ENCODE measurements around the gene ENTPD3.
"Not testable (repeated sequence)": the region's sequence is repeated elsewhere in the genome, so short reads cannot be mapped to it uniquely, and the experiment has no call there.

ENTPD3 gene

GRCh38 chr3:40460481-40460880 is 73.5 kb downstream of the ENTPD3 start:
- DNase-seq (ENCODE audit: low read depth, low spot score) = not testable (repeated sequence)

GRCh38 chr3:40461161-40461560 is 74.2 kb downstream of the ENTPD3 start:
- DNase-seq (ENCODE audit: low read depth, low spot score) = no peak

GRCh38 chr3:40462838-40463237 is 75.9 kb downstream of the ENTPD3 start:
- not testable (repeated sequence) for DNase-seq (ENCODE audit: low read depth, low spot score)

- no peak for DNase-seq (ENCODE audit: low read depth, low spot score)
Observed at GRCh38 chr3:40463579-40463978, 76.6 kb downstream of the ENTPD3 start.

- DNase-seq (ENCODE audit: low read depth, low spot score) = no peak
Observed at GRCh38 chr3:40464339-40465110, 77.5 kb downstream of the ENTPD3 start.

GRCh38 chr3:40465111-40465407 is 78.1 kb downstream of the ENTPD3 start:
- DNase-seq (ENCODE audit: low read depth, low spot score) = no peak

- no peak for DNase-seq (ENCODE audit: low read depth, low spot score)
Observed at GRCh38 chr3:40465456-40465855, 78.5 kb downstream of the ENTPD3 start.

GRCh38 chr3:40468018-40468417 is 81.0 kb downstream of the ENTPD3 start:
- no peak for DNase-seq (ENCODE audit: low read depth, low spot score)

- DNase-seq (ENCODE audit: low read depth, low spot score) = no peak
Observed at GRCh38 chr3:40470701-40471100, 83.7 kb downstream of the ENTPD3 start.

GRCh38 chr3:40476478-40477470 is 89.8 kb downstream of the ENTPD3 start, which contains the start of gene ZNF619:
Gene ZNF619 (plus strand): TSS chr3:40477122. CDS start chr3:40477980, 858 bp downstream.
- peak; percentile 26 for DNase-seq (ENCODE audit: low read depth, low spot score)

- no peak for DNase-seq (ENCODE audit: low read depth, low spot score)
Observed at GRCh38 chr3:40477666-40478065, 90.7 kb downstream of the ENTPD3 start.

Measured in smooth muscle cell of the brain vasculature (primary cell).